Endothelial cell of umbilical vein (primary cell): ENCODE measurements around the gene UGT1A9. TPM values are rescaled to one million over a fixed set of nuclear protein-coding genes. Genes with fewer than 3 reads are reported as not detected.

Source experiments
- BruUV-seq: library from RNA; stranded (reverse); fragments of 400-500 nt; replicated peaks from 2 replicates; lab custom pipeline; 2021; lab: Mats Ljungman, UMichigan
- CTCF ChIA-PET: fragments of 300-600, 350-600 bp; sonication (Branson Sonifier 250); formaldehyde crosslinking; loops from one replicate; lab custom pipeline; 2021; ENCODE audit warnings: antibody characterized with exemption, inconsistent platforms; lab: Charles Lee
- POLR2A ChIA-PET: fragments of 300-600, 350-600 bp; sonication (Branson Sonifier 250); formaldehyde crosslinking; loops from one replicate; lab custom pipeline; 2021; ENCODE audit warnings: antibody characterized with exemption, inconsistent platforms; lab: Charles Lee
- DNase-seq: peaks from one replicate; pipeline ENCODE4 v3.0.0-alpha.2; 2011; ENCODE audit warnings: low read depth, low spot score
- FAIRE-seq: peaks from 2 replicates; lab custom pipeline; 2011; peaks lifted over from hg19 to GRCh38; lab: Jason Lieb, UNC
- H2AFZ ChIP-seq: 2 replicates; pipeline ENCODE4 v1.6.0; 2012; ENCODE audit warnings: low read depth, low read length, control low read depth, inconsistent platforms
- H3K27ac ChIP-seq: 2 replicates; pipeline ENCODE4 v1.5.1; 2011; ENCODE audit warnings: low read depth, mild to moderate bottlenecking, control low read depth, low read length, moderate library complexity; ENCODE audit not compliant: insufficient read depth
- H3K27me3 ChIP-seq, 2 experiments: 2 replicates each; pipeline versions ENCODE4 v1.6.0 to v1.6.1; 2011; ENCODE audit warnings: low read length in 2 of 2, mixed read lengths in 1 of 2; ENCODE audit not compliant: control insufficient read depth in 2 of 2, insufficient read depth in 2 of 2
- H3K36me3 ChIP-seq, 2 experiments: 2 replicates in 1 of 2; 3 replicates in 1 of 2; pipeline ENCODE4 v1.5.1; 2011; ENCODE audit warnings: low read length in 2 of 2, mild to moderate bottlenecking in 1 of 2, moderate library complexity in 1 of 2; ENCODE audit not compliant: control insufficient read depth in 2 of 2, insufficient read depth in 2 of 2; ENCODE audit errors: extremely low read depth in 1 of 2
- H3K4me1 ChIP-seq: 3 replicates; pipeline ENCODE4 v1.5.1; 2011; ENCODE audit warnings: mild to moderate bottlenecking, low read length; ENCODE audit not compliant: control insufficient read depth, insufficient read depth; ENCODE audit errors: extremely low read depth
- H3K4me2 ChIP-seq: 2 replicates; pipeline ENCODE4 v1.6.1; 2011; ENCODE audit warnings: low read length, control low read depth, mixed read lengths; ENCODE audit not compliant: insufficient read depth
- H3K4me3 ChIP-seq, 3 experiments: fragments of 200-600 bp in 1 of 3; sonication (generic), shearing (Covaris generic) in 1 of 3; replicated peaks in 1 of 3; 2 replicates each; pipeline ENCODE4 v1.5.1; 2011 to 2016; ENCODE audit warnings: control low read depth in 3 of 3, low read length in 3 of 3, mild to moderate bottlenecking in 2 of 3, inconsistent platforms in 1 of 3, low read depth in 1 of 3, moderate library complexity in 1 of 3; ENCODE audit not compliant: insufficient read depth in 1 of 3
- H3K79me2 ChIP-seq: 2 replicates; pipeline ENCODE4 v1.6.0; 2012; ENCODE audit warnings: low read length, inconsistent platforms; ENCODE audit not compliant: control insufficient read depth, insufficient read depth
- H3K9ac ChIP-seq: replicated peaks from 2 replicates; pipeline ENCODE3; 2011; ENCODE audit warnings: low read length, control low read depth; ENCODE audit not compliant: insufficient read depth; ENCODE audit errors: extremely low read depth
- H3K9me1 ChIP-seq: replicated peaks from 3 replicates; pipeline ENCODE4 v1.6.0; 2011; ENCODE audit warnings: mild to moderate bottlenecking, low read length; ENCODE audit not compliant: control insufficient read depth, insufficient read depth; ENCODE audit errors: extremely low read depth
- H3K9me3 ChIP-seq: replicated peaks from 2 replicates; pipeline ENCODE4 v1.5.1; 2012; ENCODE audit warnings: low read length, inconsistent platforms; ENCODE audit not compliant: control insufficient read depth, insufficient read depth
- H4K20me1 ChIP-seq: replicated peaks from 2 replicates; pipeline ENCODE3; 2011; ENCODE audit warnings: mild to moderate bottlenecking, low read length; ENCODE audit not compliant: control insufficient read depth, insufficient read depth; ENCODE audit errors: extremely low read depth
- EZH2 ChIP-seq: IDR thresholded peaks from 2 replicates; pipeline ENCODE4 v1.6.1; 2012; ENCODE audit warnings: borderline replicate concordance, low read depth, mild to moderate bottlenecking, moderate library complexity, low read length, inconsistent platforms; ENCODE audit not compliant: severe bottlenecking
- FOS ChIP-seq: IDR thresholded peaks from 2 replicates; pipeline ENCODE4 v1.6.1; 2011; ENCODE audit warnings: mild to moderate bottlenecking, low read length, moderate library complexity, borderline replicate concordance; ENCODE audit not compliant: insufficient read depth
- JUN ChIP-seq: IDR thresholded peaks from 2 replicates; pipeline ENCODE4 v1.6.1; 2011; ENCODE audit warnings: borderline replicate concordance, low read depth; ENCODE audit not compliant: insufficient read length, insufficient read depth
- MYC ChIP-seq: IDR thresholded peaks from one replicate; pipeline ENCODE4 v1.6.1; 2011; ENCODE audit warnings: mild to moderate bottlenecking, low read depth, low read length
- POLR2A ChIP-seq: IDR thresholded peaks from 2 replicates; pipeline ENCODE4 v1.6.1; 2012; ENCODE audit warnings: low read depth, mild to moderate bottlenecking, control low read depth, low read length
- POLR2AphosphoS5 ChIP-seq: IDR thresholded peaks from 2 replicates; pipeline ENCODE4 v1.6.1; 2012; ENCODE audit warnings: low read depth, mild to moderate bottlenecking, control low read depth, low read length, moderate library complexity; ENCODE audit not compliant: insufficient read depth
- dilution Hi-C: fragments of 300-500 bp; cut with MboI; formaldehyde crosslinking; loops from one replicate; pipeline ENCODE4 v1.15.0; 2019; ENCODE audit warnings: low sequenced_read_pairs; ENCODE audit not compliant: extremely low pct_ligation_motif_present
- intact Hi-C: fragments of 100-400 bp; cut with micrococcal nuclease; formaldehyde crosslinking; loops from one replicate; pipeline ENCODE4 v1.10.0; 2022
- polyA plus RNA-seq, 4 experiments: library from polyadenylated mRNA; depleted of rRNA in 3 of 4; stranded (reverse) in 3 of 4; unstranded in 1 of 4; fragments of >200 nt; gene quantifications; 2 replicates each; pipeline versions ENCODE4 v1.2.1 to v1.2.3, GENCODE V29; 2011 to 2012; ENCODE audit warnings: missing spikeins in 1 of 4
- total RNA-seq: library from RNA; stranded (reverse); gene quantifications from 2 replicates; pipeline ENCODE4 v1.2.3, GENCODE V29; 2021
- TF ChIP-seq, protein P1 (sequence below), 2 donors: IDR thresholded peaks; 1 replicate in 1 of 2; 2 replicates in 1 of 2; pipeline ENCODE4 v1.5.1; 2011; ENCODE audit warnings: low read length in 2 of 2, mild to moderate bottlenecking in 2 of 2, moderate library complexity in 2 of 2, control low read depth in 1 of 2, inconsistent platforms in 1 of 2, low read depth in 1 of 2; ENCODE audit not compliant: insufficient read depth in 1 of 2; ENCODE audit errors: extremely low read depth in 1 of 2
- TF ChIP-seq, protein P2 (sequence below): IDR thresholded peaks from 2 replicates; pipeline ENCODE4 v1.6.1; 2011; ENCODE audit not compliant: insufficient read depth, insufficient read length

Gene UGT1A9
- total and polyA plus RNA-seq, 2 donors (not counting 3 experiments of a cell fraction or from before 2014, with no cell fraction given): not detected

DNA sequence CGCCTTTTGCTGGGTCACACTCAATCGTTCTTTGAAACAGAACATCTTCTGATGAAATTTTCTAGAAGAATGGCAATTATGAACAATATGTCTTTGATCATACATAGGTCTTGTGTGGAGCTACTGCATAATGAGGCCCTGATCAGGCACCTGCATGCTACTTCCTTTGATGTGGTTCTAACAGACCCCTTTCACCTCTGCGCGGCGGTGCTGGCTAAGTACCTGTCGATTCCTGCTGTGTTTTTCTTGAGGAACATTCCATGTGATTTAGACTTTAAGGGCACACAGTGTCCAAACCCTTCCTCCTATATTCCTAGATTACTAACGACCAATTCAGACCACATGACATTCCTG lies 41.5 kb downstream of the UGT1A9 start:
- POLR2A ChIA-PET: no interaction called here
- no peak overlapping the region for H3K4me2 ChIP-seq
- H4K20me1 ChIP-seq: no peaks in the 10 kb centered on the region
- H3K4me1 ChIP-seq: no peaks in the 10 kb centered on the region
- intact Hi-C loops: no loop called here
- TF ChIP-seq MYC: no peak
- no peak for TF ChIP-seq FOS
- TF ChIP-seq, protein P1, sequence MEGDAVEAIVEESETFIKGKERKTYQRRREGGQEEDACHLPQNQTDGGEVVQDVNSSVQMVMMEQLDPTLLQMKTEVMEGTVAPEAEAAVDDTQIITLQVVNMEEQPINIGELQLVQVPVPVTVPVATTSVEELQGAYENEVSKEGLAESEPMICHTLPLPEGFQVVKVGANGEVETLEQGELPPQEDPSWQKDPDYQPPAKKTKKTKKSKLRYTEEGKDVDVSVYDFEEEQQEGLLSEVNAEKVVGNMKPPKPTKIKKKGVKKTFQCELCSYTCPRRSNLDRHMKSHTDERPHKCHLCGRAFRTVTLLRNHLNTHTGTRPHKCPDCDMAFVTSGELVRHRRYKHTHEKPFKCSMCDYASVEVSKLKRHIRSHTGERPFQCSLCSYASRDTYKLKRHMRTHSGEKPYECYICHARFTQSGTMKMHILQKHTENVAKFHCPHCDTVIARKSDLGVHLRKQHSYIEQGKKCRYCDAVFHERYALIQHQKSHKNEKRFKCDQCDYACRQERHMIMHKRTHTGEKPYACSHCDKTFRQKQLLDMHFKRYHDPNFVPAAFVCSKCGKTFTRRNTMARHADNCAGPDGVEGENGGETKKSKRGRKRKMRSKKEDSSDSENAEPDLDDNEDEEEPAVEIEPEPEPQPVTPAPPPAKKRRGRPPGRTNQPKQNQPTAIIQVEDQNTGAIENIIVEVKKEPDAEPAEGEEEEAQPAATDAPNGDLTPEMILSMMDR (IDR thresholded peaks at IDR 0.05; ENCODE audit: extremely low read depth in 1 of 2, insufficient read depth in 1 of 2, low read depth in 1 of 2, low read length in 2 of 2): no peak
- TF ChIP-seq JUN: no peak
- TF ChIP-seq POLR2AphosphoS5: no peak
- no peak overlapping the region for H3K9ac ChIP-seq
- no peaks in the 10 kb centered on the region for H3K9me3 ChIP-seq
- peaks cover 0 to 6% of the 10 kb centered on the region in 2 experiments for H3K27me3 ChIP-seq
- no TSS peak for BruUV-seq
- H3K36me3 ChIP-seq: no peaks in the 10 kb centered on the region
- FAIRE-seq (no peak), DNase-seq (no peak)
- no peak overlapping the region for H2AFZ ChIP-seq
- dilution Hi-C loops: no loop called here
- H3K27ac ChIP-seq: no peak overlapping the region
- CTCF ChIA-PET: interaction anchor here (2.8 to 4.4 kb wide), 2 partner anchors 226 to 266 kb away, joined by 10 to 74 read pairs; no protein-coding TSS in a partner anchor
- no peaks in the 10 kb centered on the region for H3K79me2 ChIP-seq
- H3K9me1 ChIP-seq: no peaks in the 10 kb centered on the region
- no peak overlapping the region for H3K4me3 ChIP-seq

DNA sequence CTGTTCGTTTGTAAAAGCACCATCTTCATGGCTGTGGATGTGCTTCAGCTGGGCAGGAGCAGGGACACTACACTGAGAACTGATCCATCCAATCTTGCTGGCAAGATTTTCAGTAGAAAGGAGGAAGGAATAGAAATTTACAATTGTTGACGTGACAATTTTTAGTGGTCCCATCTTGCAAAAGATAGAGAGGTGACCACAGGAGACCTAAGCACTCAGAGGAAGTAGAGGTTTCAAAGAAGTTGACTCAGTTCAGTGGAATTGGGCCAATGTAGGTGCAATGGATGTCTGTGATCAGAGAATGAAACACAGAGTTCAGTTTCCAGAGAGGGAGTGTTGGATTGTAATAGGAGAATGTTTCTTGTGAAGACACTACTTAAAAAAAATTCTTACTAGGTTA lies 42.4 kb downstream of the UGT1A9 start:
- H3K9me3 ChIP-seq: no peaks in the 10 kb centered on the region
- dilution Hi-C loops: no loop called here
- no peak overlapping the region for H3K4me2 ChIP-seq
- no peaks in the 10 kb centered on the region for H3K9me1 ChIP-seq
- BruUV-seq: no TSS peak
- no peak overlapping the region for H3K9ac ChIP-seq
- no peaks in the 10 kb centered on the region for H4K20me1 ChIP-seq
- POLR2A ChIA-PET: no interaction called here
- H3K79me2 ChIP-seq: no peaks in the 10 kb centered on the region
- H3K4me1 ChIP-seq: no peaks in the 10 kb centered on the region
- FAIRE-seq (no peak), DNase-seq (no peak)
- peaks cover 0 to 8% of the 10 kb centered on the region in 2 experiments for H3K27me3 ChIP-seq
- H3K36me3 ChIP-seq: no peaks in the 10 kb centered on the region
- intact Hi-C loops: no loop called here
- CTCF ChIA-PET: no interaction called here
- H3K4me3 ChIP-seq: no peak overlapping the region
- TF ChIP-seq, protein P2, sequence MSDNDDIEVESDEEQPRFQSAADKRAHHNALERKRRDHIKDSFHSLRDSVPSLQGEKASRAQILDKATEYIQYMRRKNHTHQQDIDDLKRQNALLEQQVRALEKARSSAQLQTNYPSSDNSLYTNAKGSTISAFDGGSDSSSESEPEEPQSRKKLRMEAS: no peak
- TF ChIP-seq FOS: no peak
- no peak for TF ChIP-seq POLR2AphosphoS5
- TF ChIP-seq POLR2A: no peak
- TF ChIP-seq EZH2: no peak
- TF ChIP-seq JUN: no peak
- H2AFZ ChIP-seq: no peak overlapping the region
- H3K27ac ChIP-seq: no peak overlapping the region
